IPS-15b (cell line): ENCODE measurements around the gene MFSD6L.

Experiments
- H3K27me3 ChIP-seq: one replicate; pipeline ENCODE4 v1.6.1; 2013; ENCODE audit warnings: low read length; ENCODE audit not compliant: control insufficient read depth, insufficient read depth
- H3K36me3 ChIP-seq: one replicate; pipeline ENCODE4 v1.6.1; 2013; ENCODE audit warnings: low read length; ENCODE audit not compliant: control insufficient read depth, insufficient read depth
- H3K4me1 ChIP-seq: one replicate; pipeline ENCODE4 v1.6.1; 2013; ENCODE audit warnings: mild to moderate bottlenecking, low read length; ENCODE audit not compliant: control insufficient read depth, insufficient read depth
- H3K4me3 ChIP-seq: one replicate; pipeline ENCODE4 v1.5.1; 2013; ENCODE audit warnings: low read depth, low read length
- H3K9ac ChIP-seq: one replicate; pipeline ENCODE4 v1.6.1; 2013; ENCODE audit warnings: low read depth, mild to moderate bottlenecking, low read length
- H3K9me3 ChIP-seq: one replicate; pipeline ENCODE4 v1.6.1; 2013; ENCODE audit warnings: mild to moderate bottlenecking, low read length; ENCODE audit not compliant: control insufficient read depth, insufficient read depth

The MFSD6L gene

GRCh38 chr17:8782176-8782575, 17.0 kb downstream of the MFSD6L start:
- H3K9ac ChIP-seq = no peak overlapping the region
- H3K4me1 ChIP-seq = no peaks in the 10 kb centered on the region
- no peak overlapping the region for H3K4me3 ChIP-seq
- no peaks in the 10 kb centered on the region for H3K9me3 ChIP-seq
- no peaks in the 10 kb centered on the region for H3K36me3 ChIP-seq
- H3K27me3 ChIP-seq = no peaks in the 10 kb centered on the region

- Histone ChIP-seq H3K4me1 (no peaks in the 10 kb centered on the region), H3K4me3 (no peak overlapping the region)
These were observed 17.4 kb downstream of the MFSD6L start for GRCh38 chr17:8781776-8782175.

GRCh38 chr17:8776881-8777280, 22.3 kb downstream of the MFSD6L start:
- H3K36me3 ChIP-seq = no peaks in the 10 kb centered on the region

More at GRCh38 chr17:8781776-8782175, 17.4 kb downstream of the MFSD6L start:
- Histone ChIP-seq H3K9me3 (no peaks in the 10 kb centered on the region), H3K9ac (no peak overlapping the region), H3K27me3 (no peaks in the 10 kb centered on the region), H3K36me3 (no peaks in the 10 kb centered on the region)

GRCh38 chr17:8776248-8776647, 22.9 kb downstream of the MFSD6L start:
- Histone ChIP-seq H3K4me1 (no peaks in the 10 kb centered on the region), H3K9ac (no peak overlapping the region), H3K27me3 (no peaks in the 10 kb centered on the region), H3K9me3 (no peaks in the 10 kb centered on the region), H3K4me3 (no peak overlapping the region), H3K36me3 (no peaks in the 10 kb centered on the region)

More at GRCh38 chr17:8776881-8777280, 22.3 kb downstream of the MFSD6L start:
- H3K9me3 ChIP-seq = no peaks in the 10 kb centered on the region
- no peak overlapping the region for H3K4me3 ChIP-seq
- H3K9ac ChIP-seq = no peak overlapping the region
- H3K27me3 ChIP-seq = no peaks in the 10 kb centered on the region
- H3K4me1 ChIP-seq = no peaks in the 10 kb centered on the region

- no peaks in the 10 kb centered on the region for H3K36me3 ChIP-seq
- no peaks in the 10 kb centered on the region for H3K4me1 ChIP-seq
- no peaks in the 10 kb centered on the region for H3K9me3 ChIP-seq
- H3K27me3 ChIP-seq = no peaks in the 10 kb centered on the region
- H3K9ac ChIP-seq = no peak overlapping the region
- H3K4me3 ChIP-seq = no peak overlapping the region
These were observed 32.4 kb downstream of the MFSD6L start for GRCh38 chr17:8766731-8767130.

GRCh38 chr17:8762012-8762411, 37.2 kb downstream of the MFSD6L start:
- no peaks in the 10 kb centered on the region for H3K9me3 ChIP-seq
- H3K36me3 ChIP-seq = no peaks in the 10 kb centered on the region
- no peak overlapping the region for H3K9ac ChIP-seq
- H3K4me3 ChIP-seq = no peak overlapping the region
- H3K4me1 ChIP-seq = no peaks in the 10 kb centered on the region
- H3K27me3 ChIP-seq = no peaks in the 10 kb centered on the region

- H3K4me1 ChIP-seq = no peaks in the 10 kb centered on the region
- no peak within 1 kb of the TSS for H3K4me3 ChIP-seq
- H3K36me3 ChIP-seq = no peaks in the 10 kb centered on the region
- H3K9ac ChIP-seq = no peak within 1 kb of the TSS
- H3K9me3 ChIP-seq = no peaks in the 10 kb centered on the region
- H3K27me3 ChIP-seq = no peaks in the 10 kb centered on the region
These were observed 41.0 kb downstream of the MFSD6L start, which contains the start of gene SPDYE4 for GRCh38 chr17:8758137-8758596. SPDYE4 (minus strand) TSS chr17:8758546; CDS start chr17:8758382, 164 bp downstream.

GRCh38 chr17:8757189-8757588, 42.0 kb downstream of the MFSD6L start:
- Histone ChIP-seq H3K9ac (no peak overlapping the region), H3K9me3 (no peaks in the 10 kb centered on the region), H3K4me3 (no peak overlapping the region), H3K4me1 (no peaks in the 10 kb centered on the region), H3K36me3 (no peaks in the 10 kb centered on the region), H3K27me3 (no peaks in the 10 kb centered on the region)

- Histone ChIP-seq H3K9me3 (no peaks in the 10 kb centered on the region), H3K9ac (no peak overlapping the region), H3K36me3 (no peaks in the 10 kb centered on the region), H3K4me1 (no peaks in the 10 kb centered on the region), H3K27me3 (no peaks in the 10 kb centered on the region), H3K4me3 (no peak overlapping the region)
These were observed 43.4 kb downstream of the MFSD6L start for GRCh38 chr17:8755590-8756255.

- Histone ChIP-seq H3K9ac (no peak overlapping the region), H3K36me3 (no peaks in the 10 kb centered on the region), H3K9me3 (no peaks in the 10 kb centered on the region), H3K27me3 (no peaks in the 10 kb centered on the region), H3K4me1 (no peaks in the 10 kb centered on the region), H3K4me3 (no peak overlapping the region)
These were observed 44.3 kb downstream of the MFSD6L start for GRCh38 chr17:8754890-8755289.

- Histone ChIP-seq H3K4me3 (no peak overlapping the region), H3K4me1 (no peaks in the 10 kb centered on the region), H3K27me3 (no peaks in the 10 kb centered on the region), H3K9ac (no peak overlapping the region), H3K36me3 (no peaks in the 10 kb centered on the region), H3K9me3 (no peaks in the 10 kb centered on the region)
These were observed 45.2 kb downstream of the MFSD6L start for GRCh38 chr17:8753976-8754440.
